Cerebellar cortex (tissue), 1 donor: ENCODE results near the gene MEGF8.
"Not testable (repeated sequence)": the region's sequence is repeated elsewhere in the genome, so short reads cannot be mapped to it uniquely, and the experiment has no call there.

Experiments
- DNase-seq: peaks from one replicate; pipeline ENCODE4 v3.0.0-alpha.2; 2015; ENCODE audit warnings: low spot score

MEGF8 gene

DNA sequence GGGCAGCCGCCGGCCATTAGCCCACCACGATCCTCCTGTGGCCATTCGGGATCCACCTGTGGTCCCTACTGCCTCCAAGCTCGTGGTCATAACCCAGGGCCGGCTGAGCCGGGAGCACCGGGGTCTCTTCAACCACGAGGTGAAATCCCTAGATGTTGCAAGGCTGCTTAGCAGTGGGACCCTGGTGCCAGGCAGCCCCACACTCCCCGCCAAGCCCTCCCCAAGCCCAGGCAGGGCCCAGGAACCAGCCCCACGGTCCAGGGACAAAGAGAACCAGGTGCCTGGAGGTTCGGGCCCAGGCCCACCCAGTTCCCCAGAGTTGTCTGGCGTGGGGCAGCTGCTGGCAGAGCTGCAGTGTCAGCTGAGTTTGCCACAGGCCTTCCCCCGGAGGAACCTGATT lies 15.7 kb upstream of the MEGF8 start:
- DNase-seq = no peak

DNA sequence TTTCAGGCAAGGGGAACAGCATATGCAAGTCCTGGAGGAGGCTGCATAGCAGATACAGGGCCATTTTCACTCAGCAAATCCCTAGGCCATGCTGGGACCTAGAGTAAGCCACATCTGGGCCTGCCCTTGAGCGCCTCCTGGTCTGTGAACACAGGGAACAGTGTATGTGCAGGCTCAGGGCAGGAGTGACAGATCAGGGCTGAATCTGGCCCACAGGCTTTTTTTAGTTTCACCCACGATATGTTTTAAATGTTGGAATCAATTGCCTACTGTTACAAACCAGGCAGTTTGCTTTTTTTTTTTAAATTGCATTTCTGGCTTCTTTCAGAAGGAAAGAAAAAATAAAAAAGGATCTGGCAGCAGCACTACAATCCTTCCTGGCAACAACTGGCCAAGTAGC lies 13.8 kb upstream of the MEGF8 start:
- DNase-seq = no peak

DNA sequence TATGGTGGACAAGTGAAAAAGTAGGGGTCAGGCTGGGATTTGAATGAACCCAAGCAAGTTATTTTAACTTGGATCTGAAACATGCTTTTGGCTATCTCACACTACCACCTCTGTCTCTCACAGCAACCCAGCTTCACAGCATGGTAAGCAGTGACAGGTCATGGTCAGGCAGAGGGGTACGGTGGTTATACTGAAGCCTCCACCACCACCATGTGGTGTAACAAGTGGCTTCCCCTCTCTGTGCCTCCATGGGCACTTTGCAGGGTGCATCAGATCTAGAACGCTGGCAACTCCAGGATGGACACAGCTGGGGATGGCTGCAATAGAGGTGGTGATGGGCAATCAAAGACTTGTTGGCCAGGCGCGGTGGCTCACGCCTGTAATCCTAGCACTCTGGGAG lies 13.1 kb upstream of the MEGF8 start:
- DNase-seq = no peak

DNA sequence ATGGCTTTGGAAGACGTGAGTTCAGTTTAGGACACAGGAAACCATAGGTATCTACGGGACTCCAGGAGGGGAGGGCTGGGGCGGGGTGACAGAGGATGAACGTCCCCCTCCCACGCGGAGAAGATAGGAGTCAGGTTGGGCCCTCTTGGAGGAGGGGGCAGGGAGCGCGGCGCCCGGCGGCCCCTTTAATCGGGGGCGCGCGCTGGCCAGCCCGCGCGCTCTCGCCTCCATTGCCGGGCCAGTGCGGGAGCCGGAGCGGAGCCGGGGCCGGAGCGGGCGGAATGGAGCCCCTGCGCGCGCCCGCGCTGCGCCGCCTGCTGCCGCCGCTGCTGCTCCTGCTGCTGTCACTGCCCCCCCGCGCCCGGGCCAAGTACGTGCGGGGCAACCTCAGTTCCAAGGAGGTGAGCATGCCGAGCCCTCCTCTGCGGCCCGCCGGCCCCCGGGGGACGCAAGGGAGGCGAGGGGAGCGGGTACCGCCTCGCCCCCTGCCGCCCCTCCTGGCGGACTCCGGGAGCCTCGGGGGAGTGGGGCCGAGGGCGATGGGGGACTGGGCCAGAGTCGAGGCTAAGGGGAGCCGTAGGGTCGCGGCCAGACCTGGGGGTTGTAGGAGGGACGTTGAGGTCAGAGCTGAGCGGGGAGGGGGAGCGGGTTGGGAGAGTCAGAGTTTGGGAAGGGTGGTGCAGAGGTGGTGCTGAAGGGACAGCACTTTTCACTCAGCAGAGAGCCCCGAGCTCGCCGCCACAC lies 12.2 kb upstream of the MEGF8 start, which contains the start of gene TMEM145:
TSS of gene TMEM145 (plus strand) at position 214 of the 744 bp plus-strand sequence. CDS start at position 282, 68 bp downstream.
- DNase-seq = peak; percentile 69

DNA sequence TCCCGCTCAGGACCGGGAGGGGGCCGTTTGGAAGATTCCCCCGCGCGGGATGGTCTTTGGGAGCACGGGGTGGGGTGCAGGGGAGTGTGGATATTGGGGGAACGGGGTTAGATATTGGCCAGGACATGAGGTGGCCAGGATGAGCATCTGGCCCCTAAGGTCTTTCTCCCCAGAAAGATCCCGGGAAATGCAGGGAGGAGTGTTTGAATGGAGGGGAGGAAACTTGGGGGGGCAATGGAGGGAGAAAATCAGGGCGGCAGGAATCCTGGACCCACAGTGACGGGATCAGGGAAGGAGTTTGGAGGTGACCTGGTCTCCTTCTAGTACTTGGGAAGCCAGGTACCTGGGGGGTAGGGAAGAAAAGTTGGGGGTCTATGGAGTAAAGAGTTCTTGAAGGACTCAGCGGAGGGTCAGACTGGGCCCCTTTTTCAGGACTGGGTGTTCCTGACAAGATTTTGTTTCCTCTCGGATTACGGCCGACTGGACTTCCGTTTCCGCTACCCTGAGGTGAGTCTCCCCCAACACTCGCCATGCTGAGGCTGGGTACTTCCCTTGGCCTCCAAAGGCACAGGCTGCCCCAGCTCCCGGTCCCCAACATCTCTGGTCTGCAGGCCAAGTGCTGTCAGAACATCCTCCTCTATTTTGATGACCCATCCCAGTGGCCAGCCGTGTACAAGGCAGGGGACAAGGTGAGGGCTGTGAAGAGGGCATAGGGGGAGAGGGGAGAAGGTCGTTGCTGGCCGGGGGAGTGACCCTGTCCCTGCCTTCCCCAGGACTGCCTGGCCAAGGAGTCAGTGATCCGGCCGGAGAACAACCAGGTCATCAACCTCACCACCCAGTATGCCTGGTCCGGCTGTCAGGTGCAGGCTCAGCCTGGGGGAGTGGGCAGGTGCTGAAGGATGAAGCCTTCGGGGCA lies 11.3 kb upstream of the MEGF8 start:
- no peak for DNase-seq

DNA sequence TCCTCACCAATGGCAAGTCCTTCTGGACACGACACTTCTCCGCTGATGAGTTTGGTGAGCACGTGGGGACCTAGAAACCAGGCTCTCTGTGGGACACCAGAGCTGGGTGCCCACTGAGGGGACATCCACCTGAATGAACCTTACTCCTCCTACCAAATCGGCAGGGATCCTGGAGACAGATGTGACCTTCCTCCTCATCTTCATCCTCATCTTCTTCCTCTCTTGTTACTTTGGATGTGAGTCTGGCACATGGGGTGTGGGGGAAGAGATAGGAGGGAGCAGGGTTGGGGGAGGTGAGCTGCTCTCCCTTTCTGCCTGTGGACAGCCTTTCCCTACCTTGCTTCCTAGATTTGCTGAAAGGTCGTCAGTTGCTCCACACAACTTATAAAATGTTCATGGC lies 10.4 kb upstream of the MEGF8 start:
- no peak for DNase-seq

DNA sequence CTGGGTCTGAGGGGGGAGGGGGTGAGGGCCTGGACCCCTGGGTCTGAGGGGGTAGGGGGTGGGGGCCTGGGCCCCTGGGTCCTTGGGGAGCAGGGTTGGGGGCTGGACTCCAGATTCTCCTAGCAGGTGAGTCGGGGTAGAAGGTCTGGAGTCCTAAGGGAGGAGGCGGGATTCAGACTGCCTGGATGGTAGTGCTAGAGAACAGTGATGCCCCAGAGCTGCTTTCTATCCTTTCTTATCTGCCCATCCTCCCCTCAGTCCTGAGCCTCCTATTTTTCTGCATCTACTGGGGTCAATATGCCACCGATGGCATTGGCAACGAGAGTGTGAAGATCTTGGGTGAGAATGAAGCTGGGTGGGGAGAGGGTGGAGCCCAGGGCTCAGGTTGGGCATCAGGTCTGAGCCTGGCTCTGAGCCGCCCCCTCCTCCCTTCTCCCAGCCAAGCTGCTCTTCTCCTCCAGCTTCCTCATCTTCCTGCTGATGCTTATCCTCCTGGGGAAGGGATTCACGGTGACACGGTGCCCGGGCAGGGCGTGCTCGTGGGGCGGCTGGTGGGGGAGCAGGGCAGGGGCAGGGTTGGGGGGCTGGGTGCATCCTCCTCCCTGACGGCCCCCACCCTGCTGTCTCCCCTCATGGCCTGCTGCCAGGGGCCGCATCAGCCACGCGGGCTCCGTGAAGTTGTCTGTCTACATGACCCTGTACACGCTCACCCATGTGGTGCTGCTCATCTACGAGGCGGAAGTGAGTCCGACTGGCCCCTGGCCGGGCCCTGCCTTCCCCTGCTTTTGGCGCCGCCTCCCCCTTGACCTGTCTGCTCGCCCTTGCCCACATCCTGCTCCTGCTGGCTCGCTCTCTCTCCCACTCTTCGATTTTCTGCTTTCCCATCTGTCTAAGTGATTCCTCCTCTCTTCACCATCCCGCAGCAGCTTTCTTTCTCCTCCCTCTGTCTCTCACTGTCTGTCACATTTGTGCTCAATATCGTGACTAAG lies 8.9 kb upstream of the MEGF8 start:
- DNase-seq = no peak

DNA sequence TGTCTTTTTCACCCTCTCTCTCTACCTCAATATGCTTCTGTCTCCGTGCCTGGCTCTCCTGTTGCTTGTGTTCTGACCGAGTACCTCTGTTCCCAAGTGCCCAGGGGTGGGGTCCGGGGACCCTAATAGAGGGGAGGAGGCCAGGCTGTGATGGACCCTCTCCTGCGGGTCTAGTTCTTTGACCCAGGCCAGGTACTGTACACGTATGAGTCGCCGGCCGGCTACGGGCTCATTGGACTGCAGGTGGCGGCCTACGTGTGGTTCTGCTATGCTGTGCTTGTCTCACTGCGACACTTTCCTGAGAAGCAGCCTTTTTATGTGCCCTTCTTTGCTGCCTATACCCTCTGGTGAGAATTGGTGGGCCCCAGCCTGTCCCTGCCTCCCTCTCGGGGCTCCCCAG lies 7.9 kb upstream of the MEGF8 start:
- DNase-seq = no peak

DNA sequence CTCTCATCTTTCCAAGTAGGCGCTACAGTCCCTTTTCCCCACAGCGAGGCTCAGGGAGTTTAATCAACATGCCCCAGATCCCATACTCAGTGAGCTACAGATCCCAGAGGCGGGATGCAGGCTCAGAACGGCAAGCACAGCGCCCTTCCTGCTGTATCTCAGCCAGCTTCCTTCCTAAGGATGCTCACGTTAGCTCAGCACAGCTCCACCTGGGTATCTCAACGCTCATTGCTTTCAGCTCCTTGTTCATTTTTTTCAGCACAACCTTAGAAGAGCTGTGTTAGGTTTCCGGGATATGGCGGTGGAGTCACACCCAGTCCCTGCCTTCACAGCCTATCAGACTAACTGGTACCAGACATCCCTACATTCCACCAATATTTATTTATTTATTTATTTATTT lies 3.1 kb upstream of the MEGF8 start:
- DNase-seq = no peak

DNA sequence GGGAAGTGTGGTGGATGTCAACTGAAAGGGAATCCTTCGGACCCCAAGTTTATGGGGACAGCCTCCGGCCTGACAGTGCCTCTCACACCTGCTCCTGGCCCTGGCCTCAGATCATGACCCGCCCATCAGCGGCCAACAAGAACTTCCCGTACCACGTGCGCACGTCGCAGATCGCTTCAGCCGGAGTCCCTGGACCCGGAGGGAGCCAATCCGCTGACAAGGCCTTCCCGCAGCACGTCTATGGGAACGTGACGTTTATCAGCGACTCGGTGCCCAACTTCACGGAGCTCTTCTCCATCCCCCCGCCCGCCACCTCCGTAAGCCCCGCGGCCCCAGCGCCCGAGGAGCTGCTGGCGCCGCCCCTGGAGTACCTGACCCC lies 2.0 kb upstream of the MEGF8 start:
- no peak for DNase-seq

DNA sequence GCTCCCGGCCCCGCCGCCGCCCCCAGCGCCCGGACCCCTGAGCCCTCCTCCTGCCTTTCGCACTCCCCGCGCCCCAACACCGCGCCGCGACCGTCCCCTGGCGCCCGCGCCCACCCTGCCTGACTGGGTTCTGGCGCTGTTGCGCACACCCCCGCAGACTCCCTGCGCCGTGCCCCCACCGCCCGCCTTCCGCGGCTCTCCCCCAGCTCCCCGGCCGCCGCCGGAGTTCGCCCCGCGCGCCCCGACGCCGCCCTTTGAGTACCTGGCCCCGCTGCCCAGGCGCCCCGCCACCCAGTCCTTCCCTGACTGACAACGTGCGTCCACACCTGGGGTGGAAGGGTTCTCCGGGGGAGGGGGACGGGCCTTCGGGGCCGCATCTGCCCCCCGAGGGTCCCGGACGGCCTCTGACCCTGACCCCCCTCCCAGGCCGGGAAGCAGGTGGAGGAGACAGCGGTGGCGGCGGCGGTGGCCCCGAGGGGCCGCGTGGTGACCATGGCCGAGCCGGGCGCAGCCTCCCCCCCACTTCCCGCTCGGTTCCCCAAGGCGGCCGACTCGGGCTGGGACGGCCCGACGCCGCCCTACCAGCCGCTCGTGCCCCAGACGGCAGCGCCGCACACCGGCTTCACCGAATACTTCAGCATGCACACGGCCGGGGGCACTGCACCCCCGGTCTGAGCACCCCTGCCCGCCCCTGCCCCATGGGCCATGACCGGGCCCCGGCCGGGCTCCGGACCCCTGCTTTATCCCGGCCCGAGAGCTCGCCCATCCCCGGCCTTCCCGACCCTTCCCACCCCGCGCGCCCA lies 1.4 kb upstream of the MEGF8 start:
- DNase-seq = no peak

DNA sequence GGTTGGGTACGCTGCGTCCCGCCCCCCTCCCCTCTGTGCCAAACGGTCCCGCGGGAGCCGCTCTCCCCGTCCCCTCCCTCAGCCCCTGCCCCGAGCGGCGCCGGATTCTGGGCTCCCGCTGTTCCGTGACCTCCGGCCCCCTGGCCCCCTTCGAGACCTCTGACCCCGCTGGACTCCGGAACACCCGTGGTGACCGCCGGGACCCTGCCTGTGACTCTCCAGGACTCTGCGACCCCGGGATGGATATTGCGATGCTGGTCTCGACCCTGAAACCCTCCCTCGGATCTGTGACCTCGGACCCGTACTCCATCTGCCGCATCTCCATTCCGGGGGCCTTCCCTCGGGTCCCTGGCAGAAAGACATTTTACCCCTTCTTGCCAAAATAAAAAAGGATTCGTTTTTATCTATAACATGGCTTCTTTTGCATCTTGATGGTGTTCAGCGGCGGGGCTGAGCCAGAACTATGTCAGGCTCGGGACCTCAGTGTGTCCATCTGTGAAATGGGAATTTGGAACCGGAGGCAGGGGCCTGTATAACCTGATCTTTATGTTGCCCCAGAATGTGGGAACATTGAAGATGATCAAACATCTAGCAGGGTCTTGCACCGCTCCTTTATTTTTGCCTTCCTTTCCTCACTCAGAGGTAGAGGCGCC lies 654 bp upstream of the MEGF8 start:
- DNase-seq = no peak

DNA sequence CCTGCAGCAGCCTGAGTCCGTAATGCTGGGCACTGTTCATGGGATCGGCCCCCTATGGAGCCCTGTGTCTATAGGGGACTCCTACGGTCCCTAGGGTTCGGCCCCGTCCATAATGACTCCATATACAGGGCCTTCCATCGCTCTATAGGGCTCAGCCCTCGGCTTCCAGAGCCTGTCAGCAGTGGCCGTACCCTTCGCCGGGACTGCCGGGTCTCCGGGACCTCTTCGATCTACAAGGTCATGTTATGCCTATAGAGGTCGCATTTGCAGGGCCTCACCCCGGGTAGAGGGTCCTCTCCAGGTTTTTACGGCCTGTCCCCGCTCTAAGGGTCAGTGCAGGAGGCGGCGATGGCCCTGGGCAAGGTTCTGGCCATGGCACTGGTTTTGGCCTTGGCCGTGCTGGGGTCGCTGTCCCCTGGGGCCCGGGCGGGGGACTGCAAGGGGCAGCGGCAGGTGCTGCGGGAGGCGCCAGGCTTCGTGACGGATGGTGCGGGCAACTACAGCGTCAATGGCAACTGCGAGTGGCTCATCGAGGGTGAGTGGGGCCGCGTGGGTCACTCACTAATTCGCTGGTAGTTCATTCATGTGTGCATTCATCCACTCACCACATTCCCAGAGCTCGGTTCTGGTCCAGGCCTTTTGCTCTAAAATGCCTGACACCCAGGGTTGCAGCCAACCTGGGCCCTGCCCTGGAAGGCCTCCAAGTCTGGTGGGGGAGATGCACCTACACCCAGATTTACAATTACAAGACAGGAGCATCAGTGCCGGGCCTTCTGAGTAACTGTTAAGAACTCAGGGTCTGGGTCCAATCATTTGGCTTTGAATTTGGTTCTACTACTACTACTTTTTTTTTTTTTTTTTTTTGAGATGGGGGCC lies 699 bp downstream of the MEGF8 start:
- no peak for DNase-seq

DNA sequence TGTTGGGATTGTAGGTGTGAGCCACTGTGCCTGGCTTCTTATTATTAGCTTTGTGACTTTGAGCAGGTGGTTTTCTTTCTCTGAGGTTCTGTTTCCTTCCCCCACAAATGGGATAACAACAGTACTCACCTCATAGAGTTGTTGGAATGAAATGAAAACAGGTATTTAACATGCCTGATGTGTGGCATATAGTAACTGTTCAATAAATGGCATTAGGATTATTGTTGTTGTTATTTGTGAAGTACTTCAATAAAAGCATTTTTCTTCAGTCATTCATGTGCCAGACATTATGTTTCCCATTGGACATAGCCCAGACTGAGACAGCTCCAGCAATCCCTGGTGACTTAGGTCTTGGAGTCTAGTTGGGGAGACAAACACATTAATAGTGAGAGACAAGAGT lies 1.5 kb downstream of the MEGF8 start:
- no peak for DNase-seq

DNA sequence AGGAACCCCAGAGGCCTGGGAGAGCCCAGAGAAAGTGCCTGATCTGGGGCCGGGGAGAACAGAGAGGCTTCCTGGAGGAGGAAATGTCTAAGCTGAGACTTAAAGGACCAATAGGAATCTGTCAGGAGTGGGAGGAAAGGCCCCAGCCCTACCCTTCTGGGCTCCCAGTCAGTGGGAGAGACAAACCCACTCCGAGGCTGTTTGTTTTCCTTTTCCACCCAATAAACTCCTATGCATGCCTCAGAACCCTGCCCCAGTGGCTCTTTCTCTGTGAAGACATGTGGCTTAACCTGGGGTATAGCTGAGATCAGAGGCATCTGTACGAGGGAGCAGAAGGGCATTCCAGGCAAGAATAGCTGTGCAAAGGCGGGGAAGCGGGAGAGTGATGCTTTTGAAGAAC lies 1.9 kb downstream of the MEGF8 start:
- DNase-seq = no peak

DNA sequence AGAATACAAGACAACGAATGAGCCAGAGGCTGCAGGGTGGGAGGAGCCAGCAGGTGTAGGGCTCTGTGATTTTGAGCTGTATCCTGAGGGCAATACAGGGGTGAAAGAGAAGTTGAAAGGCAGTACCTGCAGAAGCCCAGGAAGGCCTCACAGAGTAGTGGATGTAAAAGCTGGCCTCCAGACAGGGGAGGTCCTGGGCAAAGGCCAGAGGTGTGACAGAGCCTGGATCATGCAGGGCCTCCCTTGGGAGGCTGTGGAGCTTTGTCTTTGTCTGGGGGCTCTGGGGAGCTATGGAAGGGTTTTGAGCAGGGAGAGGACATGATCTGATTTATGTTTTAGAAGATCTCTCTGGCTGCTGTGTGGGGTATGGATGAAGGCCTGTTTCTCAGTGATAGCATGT lies 2.7 kb downstream of the MEGF8 start:
- DNase-seq = no peak

DNA sequence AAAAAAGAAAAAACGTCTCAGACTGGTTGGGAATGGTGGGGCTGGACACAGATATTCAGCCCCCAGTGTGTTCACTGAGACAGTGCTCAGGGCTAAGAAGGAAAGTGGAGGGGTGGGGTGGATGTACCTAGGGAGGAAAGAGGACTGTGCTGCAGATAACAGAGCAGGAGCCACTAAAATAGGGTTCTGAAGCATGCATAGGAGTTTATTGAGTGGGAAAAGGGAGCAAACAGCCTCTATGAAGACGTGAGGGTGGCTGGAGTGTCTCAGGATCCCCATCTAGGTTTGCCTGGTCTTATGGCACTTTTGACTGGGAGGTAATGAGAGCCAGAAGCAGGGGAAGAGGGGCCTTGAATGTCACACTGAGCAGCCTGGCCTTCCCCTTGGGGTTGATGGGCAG lies 3.4 kb downstream of the MEGF8 start:
- no peak for DNase-seq

DNA sequence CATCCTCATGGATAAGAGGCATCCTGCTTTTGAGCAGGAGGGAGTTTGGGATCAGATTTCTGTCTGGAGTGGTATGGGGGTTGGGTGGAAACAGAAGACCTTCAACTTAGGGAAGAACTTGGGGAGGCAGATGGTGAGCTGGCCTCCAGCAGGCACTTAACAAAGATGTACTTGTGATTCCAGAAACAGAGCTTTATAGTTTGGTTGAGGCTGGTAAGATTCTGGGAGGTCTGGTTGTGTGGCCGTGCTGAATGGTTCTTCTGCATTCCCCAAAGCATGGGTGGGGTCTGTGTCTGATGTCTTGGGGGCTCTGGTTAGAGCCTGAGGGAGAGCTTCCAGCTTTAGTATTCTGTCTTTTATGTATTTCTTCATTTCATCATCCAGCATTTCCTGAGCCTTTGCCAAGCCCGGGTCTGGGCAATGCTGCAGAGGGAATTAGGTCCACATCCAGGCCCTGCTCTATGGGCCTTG lies 4.8 kb downstream of the MEGF8 start:
- no peak for DNase-seq

DNA sequence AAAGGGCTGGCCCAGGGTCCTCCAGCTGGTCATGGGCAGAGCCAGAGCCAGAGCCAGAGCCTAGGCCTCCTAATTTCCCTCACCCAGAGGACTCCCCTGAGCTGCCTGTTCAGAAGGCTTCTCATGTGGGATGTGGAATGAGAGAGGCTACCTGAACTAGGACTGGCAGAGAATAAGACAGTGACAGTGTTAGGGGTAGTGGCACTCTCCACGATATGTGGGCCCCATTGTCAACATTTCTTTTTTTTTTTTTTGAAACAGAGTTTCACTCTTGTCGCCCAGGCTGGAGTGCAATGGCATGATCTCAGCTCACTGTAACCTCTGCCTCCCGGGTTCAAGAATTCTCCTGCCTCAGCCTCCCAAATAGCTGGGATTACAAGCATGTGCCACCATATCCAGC lies 5.9 kb downstream of the MEGF8 start:
- not testable (repeated sequence) for DNase-seq

DNA sequence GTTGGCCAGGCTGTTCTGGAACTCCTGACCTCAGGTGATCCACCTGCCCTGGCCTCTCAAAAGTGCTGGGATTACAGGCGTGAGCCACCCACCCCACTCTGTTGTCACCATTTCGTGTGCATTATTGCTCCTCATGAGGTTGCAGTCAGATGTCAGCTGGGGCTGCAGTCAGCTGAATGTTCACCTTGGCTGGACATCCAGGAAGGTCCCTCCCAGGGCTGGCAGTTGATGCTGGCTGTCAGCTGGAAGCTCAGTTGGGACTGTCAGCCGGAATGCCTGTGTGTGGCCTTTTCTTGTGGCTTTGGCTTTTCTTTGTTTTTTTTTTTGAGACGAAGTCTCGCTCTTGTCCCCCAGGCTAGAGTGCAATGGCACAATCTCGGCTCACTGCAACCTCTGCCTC lies 6.6 kb downstream of the MEGF8 start:
- DNase-seq = peak; percentile 72
